ENCODE results near the gene KLHL22. TPM values are rescaled to one million over a fixed set of nuclear protein-coding genes. Genes with fewer than 3 reads are reported as not detected.

Gene KLHL22
- total RNA-seq, 1 donor: 31.1 TPM

DNA sequence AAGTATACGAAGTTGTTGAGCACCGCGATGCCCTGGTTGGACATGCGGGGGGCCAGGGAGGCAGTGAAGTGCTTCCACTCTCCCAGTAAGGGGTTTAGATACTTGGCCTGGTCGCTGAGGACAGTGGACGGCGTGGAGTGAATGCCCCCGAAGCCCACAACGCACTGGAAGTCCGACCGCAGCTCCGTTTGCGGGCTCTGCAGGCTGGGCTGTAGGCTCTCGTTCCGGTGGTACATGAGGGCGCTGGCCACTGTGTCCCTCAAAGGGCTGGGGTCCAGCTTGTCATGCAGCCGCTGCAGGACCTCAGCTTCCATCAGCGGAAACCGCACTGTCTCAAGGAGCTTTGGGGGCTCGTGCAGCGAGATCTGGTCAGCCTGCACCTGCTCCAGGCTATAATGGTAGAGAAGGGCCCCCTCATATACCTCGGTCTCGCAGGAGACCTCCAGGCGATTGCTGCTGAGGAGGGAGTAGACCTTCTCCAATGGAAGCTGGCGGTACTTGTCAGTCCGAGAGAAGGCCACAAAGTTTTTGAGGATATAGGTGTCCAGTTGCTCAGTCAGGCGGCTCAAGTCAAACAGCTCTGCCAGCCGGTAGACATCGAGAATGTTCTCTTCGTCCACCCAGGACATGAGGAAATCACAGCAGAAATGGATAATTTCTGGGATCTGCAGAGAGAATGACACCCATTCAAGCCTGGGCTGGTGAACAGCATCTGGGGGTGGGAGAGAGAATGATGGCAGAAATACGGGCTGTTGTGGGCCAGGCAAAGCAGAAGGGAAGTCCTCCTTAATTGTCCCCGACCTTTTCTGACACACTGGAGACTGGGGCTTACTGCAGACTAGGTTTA, 30.5 kb downstream of the KLHL22 start:
- no peak overlapping the region for H3K4me3 ChIP-seq (ENCODE audit: low read depth, low read length)
- TF ChIP-seq, protein P1, sequence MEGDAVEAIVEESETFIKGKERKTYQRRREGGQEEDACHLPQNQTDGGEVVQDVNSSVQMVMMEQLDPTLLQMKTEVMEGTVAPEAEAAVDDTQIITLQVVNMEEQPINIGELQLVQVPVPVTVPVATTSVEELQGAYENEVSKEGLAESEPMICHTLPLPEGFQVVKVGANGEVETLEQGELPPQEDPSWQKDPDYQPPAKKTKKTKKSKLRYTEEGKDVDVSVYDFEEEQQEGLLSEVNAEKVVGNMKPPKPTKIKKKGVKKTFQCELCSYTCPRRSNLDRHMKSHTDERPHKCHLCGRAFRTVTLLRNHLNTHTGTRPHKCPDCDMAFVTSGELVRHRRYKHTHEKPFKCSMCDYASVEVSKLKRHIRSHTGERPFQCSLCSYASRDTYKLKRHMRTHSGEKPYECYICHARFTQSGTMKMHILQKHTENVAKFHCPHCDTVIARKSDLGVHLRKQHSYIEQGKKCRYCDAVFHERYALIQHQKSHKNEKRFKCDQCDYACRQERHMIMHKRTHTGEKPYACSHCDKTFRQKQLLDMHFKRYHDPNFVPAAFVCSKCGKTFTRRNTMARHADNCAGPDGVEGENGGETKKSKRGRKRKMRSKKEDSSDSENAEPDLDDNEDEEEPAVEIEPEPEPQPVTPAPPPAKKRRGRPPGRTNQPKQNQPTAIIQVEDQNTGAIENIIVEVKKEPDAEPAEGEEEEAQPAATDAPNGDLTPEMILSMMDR (IDR thresholded peaks at IDR 0.05; ENCODE audit: insufficient read depth, low read depth, low read length): no peak
- no peak for DNase-seq (ENCODE audit: low read depth)

DNA sequence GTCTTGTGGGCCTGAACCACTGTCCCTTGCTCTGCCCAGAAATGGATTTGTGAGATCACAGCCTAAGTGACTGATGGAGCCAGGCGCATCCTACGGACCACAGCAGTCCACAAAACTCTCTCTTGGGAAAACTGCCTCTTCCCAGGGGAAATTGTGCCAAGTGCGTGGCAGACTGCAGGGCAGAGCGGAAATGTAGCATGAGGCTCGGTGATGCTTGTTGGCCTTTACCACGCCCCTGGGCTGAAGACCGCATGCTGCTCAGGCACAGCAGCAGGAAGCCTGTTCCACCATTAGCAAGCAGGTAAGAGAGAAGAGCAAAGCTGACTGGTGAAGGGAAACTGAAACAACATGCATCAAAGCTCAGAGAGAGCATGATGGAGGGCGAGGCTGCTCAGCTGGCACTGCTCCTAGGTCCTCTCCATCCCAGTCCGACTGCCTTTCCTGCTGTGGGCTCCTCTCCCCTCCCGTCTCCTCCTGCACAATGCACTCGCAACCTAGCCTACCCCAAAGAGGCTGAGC, 31.4 kb downstream of the KLHL22 start:
- H3K4me3 ChIP-seq (ENCODE audit: low read depth, low read length): no peak overlapping the region
- DNase-seq (ENCODE audit: low read depth): no peak
- TF ChIP-seq, protein P1 (IDR thresholded peaks at IDR 0.05; ENCODE audit: insufficient read depth, low read depth, low read length): no peak

DNA sequence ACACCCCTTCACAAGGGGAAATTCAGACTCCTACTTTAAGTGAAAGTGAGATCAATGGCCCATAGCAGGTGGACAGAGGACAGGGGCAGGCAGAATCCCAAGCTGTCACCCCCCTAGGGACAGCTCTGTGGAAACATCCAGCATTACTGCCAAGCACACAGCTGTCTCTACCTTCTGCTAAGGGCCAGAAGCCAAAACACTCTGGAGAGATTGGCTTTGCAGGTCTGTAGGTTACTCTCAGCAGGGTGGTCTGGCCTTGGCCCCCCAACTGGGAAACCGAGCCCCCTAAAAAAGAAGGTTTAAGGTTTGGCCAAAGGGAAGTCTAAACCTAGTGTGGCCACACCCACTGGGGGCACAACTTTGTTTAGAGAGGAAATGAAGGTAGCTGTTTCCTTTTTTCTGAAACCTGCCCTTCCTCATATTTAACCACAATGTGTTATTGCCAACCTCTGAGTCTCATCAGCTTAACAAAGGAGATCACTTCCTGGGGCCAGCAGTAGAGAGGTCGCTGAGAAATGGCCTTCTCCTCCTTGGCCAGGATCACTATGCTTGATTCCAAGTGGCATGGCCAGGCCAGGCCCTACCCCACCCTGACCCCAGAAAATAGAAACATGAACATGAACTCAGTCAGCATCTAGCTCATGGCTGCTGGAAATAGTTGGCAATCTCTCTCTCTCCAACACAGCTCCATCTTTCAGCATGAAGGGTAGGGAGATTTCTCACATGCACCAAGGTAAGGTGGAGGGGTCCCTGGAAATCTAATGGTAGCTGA, 32.1 kb downstream of the KLHL22 start:
- DNase-seq (ENCODE audit: low read depth): no peak
- TF ChIP-seq, protein P1 (IDR thresholded peaks at IDR 0.05; ENCODE audit: insufficient read depth, low read depth, low read length): no peak

DNA sequence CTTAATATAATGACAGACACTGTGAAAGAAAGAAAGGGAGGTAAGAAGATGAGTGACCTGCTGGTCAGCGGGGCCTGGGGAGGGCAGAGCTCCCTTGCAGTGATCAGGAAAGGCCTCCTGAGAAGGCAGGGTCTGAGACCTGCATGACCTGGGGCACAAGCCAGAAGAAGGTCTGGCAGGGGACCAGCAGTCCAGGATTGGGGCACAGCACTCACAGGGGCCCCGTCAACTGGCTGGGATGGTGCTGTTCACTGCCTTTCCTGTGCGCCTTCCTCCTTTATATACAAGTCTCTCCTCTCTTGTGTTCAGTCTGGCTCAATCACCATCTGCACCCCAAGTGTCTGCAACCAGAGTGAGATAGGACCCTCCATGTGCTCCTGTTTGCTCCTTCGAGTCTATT, 35.7 kb downstream of the KLHL22 start:
- TF ChIP-seq, protein P1 (IDR thresholded peaks at IDR 0.05; ENCODE audit: insufficient read depth, low read depth, low read length): no peak
- no peak for DNase-seq (ENCODE audit: low read depth)
- no peak overlapping the region for H3K4me3 ChIP-seq (ENCODE audit: low read depth, low read length)

More for the DNA sequence above, 32.1 kb downstream of the KLHL22 start:
- no peak overlapping the region for H3K4me3 ChIP-seq (ENCODE audit: low read depth, low read length)

DNA sequence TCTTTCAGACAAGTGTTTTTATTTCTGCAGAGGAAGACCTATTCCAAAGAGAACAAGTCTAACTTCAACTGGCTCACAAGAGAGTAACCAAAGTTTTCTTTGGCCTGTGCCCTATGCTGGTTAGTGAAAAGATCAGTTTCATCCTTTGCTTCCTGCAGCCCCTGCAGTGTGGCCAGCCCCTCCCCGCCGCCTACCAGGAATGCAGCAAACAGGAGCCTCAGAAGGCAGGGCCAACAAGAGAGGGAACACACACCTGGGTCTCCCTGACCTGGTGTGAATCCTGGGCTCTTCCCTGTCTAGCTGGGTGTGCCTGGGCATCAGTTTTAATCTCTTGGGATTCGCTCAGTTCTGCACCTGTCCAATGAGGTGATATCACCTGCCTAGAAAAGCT, 36.4 kb downstream of the KLHL22 start:
- DNase-seq (ENCODE audit: low read depth): no peak
- no peak overlapping the region for H3K4me3 ChIP-seq (ENCODE audit: low read depth, low read length)
- TF ChIP-seq, protein P1 (IDR thresholded peaks at IDR 0.05; ENCODE audit: insufficient read depth, low read depth, low read length): no peak

DNA sequence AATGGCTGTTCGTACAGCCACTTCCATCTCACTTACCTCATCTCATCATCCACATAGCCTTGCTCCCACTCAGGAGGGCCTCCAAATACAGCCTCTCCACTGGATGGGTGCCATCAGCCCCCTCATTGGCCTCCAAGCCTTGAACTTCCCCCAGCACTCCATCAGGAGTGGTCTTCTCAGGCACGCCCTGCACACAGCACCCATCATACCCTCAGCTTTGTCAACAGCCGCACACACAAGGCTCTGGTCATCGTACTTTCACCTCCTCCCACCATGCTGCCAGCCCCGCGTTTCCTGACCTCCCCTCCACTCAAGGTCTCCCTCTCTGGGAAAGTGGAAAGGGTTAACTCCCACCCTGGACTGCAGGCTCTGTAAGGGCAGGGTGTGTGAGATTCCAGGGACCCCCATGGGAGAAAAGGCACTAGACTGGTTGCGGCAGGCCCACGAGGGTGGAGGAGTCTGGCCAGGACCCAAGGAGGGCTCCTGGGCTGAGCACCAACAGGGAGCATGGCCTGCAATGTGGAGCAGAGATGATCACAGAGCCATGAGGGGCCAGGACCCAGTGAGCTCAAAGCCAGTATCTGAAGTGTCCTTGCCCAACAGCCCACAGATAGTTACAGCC, 37.0 kb downstream of the KLHL22 start:
- H3K4me3 ChIP-seq (ENCODE audit: low read depth, low read length): no peak overlapping the region
- TF ChIP-seq, protein P1 (IDR thresholded peaks at IDR 0.05; ENCODE audit: insufficient read depth, low read depth, low read length): no peak
- no peak for DNase-seq (ENCODE audit: low read depth)

All from fibroblast of villous mesenchyme (primary cell).